Measurements from ENCODE around the gene GSN.

- TF ChIP-seq CTCF (conservative IDR thresholded peaks at IDR 0.05) (no peak), ZFX (IDR thresholded peaks at IDR 0.05) (no peak)
Measured at GRCh38 chr9:121246821-121247561, 21.0 kb upstream of the GSN start.

Measured in C4-2B (cell line).